Thyroid gland (tissue), 4 donors: Measurements from ENCODE around the gene AGMAT.

ENCODE experiments used
- CTCF ChIP-seq, 6 experiments: fragments of 200-600 bp in 3 of 6; fragments of 450-650 bp in 3 of 6; sonication (generic) in 3 of 6; IDR thresholded peaks; one replicate each; pipeline ENCODE4 v1.5.1; 2016 to 2019; ENCODE audit warnings: antibody characterized with exemption in 6 of 6, mild to moderate bottlenecking in 2 of 6, inconsistent platforms in 1 of 6, moderate library complexity in 1 of 6
- POLR2A ChIP-seq, 2 donors: fragments of 450-650 bp; IDR thresholded peaks; one replicate each; pipeline ENCODE4 v1.6.1; 2017; ENCODE audit warnings: antibody characterized with exemption in 2 of 2, mild to moderate bottlenecking in 2 of 2, moderate library complexity in 1 of 2

- TF ChIP-seq CTCF (IDR thresholded peaks at IDR 0.05) (no peak), POLR2A (IDR thresholded peaks at IDR 0.05) (no peak)
These were observed 9.2 kb downstream of the AGMAT start for GRCh38 chr1:15575549-15576150.
